ENCODE measurements around the gene KIAA1958.
"Not testable (repeated sequence)": the region's sequence is repeated elsewhere in the genome, so short reads cannot be mapped to it uniquely, and the experiment has no call there.

KIAA1958 gene

DNA sequence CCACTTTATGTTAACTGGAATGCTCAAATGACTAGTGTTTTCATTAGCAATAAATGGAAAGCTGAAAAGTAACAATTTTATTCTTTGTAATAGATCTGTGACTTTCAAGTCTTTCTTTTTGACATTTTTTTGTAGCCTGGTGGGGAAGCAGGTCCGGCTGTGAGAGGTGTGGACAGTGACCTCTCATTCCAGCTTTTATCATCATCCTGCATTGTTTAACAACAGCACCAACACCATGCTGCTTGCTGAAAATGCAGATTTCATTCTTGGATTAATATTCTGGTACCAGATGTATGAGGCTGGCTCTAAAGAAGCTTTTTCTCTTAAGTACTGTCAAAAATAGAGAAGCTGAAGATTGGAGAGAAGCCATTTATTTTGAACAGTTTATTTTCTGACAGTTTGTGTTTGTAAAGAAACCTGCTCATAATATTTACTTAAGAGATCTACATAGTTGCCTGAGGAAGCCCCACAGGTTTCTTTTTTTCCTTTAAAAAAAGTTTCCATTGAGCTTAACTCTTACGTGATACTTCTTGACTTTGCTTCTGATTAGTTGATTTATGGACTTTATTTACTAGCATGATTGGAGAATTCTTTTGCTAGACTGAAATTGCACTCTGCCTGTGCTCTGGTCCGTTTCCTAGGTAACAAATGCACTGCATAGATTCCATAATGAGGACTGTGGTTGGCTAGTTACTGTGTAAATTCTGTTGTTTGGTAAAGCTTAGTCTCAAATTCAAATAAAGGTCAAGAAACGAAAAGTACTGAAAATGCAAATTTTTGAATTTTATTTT lies 3.4 kb downstream of the KIAA1958 start:
- DNase-seq (ENCODE audit: low spot score): no peak

DNA sequence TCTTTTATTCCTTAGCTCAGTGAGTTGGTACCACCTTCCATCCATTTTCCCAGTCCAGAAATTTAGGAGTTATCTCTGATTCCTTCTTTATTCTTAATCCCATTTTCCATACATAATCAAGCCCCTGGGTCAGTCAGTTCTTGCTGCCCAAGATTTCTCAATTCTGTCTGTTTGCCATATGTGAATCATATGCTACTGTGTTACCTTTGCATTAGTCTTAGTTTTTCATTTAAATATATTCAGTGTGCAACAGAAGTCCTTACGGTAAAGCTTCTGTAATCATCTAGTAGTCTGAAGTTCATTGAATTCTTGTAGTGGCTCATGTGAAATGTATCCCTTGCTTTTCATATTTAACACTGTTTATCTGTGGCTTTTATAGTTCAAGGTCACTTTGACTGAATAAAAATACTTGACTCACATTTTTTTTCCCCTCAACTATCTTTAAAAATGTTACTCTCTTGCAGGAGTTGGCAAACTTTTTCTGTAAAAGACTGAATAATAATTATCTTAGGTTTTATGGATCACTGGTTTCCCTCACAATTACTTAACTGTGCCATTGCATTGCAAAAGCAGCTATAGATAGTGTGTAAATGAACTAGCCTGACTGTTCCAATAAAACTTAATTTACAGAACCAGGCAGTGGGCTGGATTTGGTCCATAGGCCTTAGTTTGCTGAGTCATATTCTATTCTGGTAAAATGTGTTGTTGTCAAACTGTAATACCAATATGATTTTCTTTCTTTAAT lies 6.9 kb downstream of the KIAA1958 start:
- no peak for DNase-seq (ENCODE audit: low spot score)

DNA sequence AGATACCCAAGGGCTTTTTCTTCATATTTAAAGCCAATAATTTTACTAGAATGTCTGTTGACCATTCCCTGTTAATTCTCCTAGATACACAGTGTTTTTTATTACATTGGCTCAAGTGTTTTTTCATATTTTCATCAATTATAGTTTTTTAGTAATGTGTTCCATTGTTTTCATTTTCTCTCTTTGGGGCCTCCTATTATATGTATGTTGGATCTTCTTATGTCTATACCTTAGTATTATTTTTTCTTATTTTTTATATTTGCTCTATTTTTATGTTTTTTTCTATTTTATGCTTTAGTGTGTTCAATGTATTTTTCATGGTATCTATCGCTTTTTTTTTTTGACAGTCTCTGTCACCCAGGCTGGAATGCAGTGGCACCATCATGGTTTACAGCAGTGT lies 7.5 kb downstream of the KIAA1958 start:
- DNase-seq (ENCODE audit: low spot score): no peak

DNA sequence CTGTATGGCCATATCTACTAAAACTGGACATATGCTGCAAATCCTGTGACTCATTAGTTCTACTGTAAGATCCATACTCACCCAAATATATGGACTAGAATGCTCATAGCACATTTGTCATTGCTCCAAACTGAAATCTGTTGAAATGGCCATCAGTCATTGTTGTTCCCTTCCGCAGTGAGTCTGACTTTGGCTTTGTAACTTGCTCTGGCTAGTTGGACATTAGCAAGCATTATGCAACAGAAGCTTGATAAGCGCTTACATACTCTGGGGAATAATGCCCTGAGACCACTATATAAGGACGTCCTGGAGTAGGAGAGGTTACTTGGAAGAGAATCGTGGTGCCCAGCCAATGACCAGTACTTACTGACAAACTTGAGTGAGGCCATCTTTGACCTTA lies 9.0 kb downstream of the KIAA1958 start:
- no peak for DNase-seq (ENCODE audit: low spot score)

DNA sequence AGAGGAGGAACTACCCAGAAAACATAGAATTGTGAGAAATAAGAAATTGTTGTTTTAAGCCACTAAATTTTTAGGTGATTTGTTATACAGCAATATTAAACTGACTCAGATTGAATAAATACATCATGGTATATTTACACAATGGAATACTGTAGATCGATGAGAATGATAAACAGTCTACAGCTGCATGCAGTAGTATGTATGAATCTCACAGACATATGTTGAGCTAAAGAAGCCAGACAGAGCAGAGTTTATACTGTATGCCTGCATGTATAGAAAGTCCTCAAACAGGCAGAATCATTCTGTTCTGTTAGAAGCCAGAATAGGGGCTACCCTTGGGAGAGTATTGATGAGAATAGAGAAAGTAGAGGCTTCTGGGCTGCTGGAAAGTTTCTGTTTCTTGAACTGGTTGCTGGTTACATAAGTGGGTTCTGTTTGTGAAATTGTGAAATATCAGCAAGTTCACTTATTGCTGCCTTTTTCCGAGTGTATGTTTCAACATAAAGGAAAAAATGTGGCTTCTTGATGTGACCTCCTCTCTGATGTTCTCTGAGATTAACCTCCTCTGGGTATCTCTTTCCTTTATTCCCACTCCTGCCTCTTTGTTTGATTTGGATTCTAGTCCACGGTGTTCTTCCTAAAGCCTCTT lies 9.6 kb downstream of the KIAA1958 start:
- no peak for DNase-seq (ENCODE audit: low spot score)

DNA sequence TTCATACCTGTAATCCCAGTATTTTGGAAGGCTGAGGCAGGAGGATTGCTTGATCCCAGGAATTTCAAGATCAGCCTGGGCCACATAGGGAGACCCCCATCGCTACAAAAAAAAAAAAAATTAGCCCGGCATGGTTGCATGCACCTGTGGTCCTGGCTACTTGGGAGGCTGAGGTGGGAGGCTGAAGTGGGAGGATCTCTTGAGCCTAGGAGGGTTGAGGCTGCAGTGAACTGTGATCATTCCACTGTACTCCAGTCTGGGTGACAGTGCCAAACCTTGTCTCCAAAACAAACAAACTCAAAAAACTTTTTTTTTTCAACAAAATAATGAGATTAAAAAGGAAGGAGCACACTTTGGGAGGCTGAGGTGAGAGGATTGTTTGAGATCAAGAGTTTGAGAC lies 14.2 kb downstream of the KIAA1958 start:
- DNase-seq (ENCODE audit: low spot score): no peak

DNA sequence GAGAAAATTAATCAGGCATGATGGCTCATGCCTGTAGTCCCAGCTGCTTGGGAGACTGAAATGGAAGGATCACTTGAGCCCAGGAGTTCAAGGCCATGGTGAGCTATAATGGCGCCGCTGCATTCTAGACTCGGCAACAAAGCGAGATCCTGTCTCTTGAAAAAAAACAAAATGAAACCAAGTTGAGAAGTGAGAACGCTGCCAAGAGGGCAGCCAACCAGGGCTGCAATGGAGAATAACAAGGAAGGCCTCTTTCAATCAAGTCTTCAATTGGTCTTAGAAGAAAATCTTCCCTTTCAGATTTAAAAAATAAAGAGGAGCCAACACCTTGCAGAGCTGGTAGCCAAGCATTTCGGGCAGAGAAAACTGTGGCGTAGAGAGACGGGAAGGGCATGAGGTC lies 14.7 kb downstream of the KIAA1958 start:
- no peak for DNase-seq (ENCODE audit: low spot score)

DNA sequence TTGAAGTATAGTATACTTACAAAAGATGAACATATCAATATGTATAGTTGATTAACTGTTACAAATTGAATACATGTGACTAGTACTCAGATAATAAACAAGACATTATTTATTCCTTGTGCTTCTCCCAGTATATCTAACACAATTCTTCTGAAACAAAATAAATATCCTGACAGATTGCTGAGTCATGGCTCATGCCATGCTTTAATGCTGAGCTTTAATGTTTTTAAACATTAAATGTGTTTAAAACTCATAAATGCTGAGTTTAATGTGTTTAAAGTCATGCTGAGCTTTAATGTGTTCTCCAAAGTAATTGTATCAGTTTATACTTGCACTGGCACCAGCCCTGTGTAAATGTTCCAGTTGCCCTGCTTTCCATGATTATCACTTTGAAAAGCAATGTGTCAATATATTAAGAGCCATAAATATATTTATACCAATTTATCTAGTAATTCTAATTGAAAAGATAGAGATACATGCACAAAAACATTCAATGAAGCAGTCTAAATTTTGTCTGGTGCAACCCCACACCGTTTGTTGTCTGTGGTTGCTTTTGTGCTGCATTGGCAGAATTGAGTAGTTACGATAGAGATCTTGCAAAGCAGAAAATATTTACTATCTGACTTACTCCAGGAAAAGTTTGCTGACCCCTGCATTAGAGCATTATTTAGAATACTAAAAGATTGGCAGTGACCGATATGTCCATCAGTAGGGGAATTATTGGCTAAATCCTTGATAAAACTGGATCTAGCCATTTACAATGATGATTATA lies 15.7 kb downstream of the KIAA1958 start:
- DNase-seq (ENCODE audit: low spot score): no peak

DNA sequence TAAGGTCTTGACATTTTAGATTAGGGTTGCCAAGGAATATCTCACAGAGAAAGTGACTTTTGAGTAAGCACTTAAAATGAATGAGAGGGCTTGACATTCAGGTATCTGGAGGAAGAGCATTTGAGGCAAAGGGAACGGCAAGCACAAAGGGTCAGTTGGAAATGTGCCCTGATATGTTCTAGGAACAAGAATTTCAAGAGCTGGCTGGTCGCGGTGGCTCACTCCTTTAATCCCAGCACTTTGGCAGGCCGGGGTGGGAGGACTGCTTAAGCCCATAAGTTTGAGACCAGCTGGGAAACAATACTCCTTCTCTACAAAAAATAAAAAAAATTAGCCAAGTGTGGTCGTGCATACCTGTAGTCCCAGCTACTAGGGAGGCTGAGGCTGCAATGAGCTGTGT lies 16.5 kb downstream of the KIAA1958 start:
- DNase-seq (ENCODE audit: low spot score): no peak

DNA sequence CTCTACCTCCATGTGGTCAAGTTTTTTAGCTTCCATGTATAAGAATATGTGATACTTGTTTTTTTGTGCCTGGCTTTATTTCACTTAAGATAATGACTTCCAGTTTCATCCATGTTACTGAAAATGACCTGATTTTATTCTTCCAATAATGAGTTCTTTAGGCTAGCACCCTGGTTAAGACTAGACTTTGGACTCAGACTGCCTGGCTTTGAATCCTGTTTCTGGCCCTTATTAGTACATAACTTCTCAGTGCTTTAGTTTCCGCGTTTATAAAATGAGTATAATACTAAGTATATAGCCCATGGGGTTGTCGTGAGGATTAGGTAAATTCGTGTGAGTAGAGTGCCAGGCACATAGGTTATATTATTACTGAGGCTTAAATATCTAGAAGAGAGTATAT lies 18.5 kb downstream of the KIAA1958 start:
- DNase-seq (ENCODE audit: low spot score): no peak

DNA sequence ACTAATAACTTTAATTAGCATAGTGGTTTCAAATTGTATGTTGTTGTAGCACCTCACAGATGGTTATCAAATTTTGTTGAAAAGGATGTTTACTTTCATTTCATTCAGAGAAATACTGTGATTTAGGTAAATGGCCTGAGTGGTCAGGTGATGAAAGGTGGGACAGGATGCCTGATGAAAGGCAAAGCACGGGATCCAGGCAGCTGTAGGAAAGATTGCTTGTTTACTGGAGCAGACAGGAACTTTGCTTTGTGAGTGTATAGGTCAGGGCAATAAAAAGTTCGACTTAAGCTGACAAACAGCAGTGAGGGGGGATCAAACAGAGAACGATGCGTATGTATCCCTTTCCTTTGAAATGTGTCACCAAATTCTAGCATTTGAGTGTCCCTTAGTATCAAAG lies 19.0 kb downstream of the KIAA1958 start:
- DNase-seq (ENCODE audit: low spot score): no peak

DNA sequence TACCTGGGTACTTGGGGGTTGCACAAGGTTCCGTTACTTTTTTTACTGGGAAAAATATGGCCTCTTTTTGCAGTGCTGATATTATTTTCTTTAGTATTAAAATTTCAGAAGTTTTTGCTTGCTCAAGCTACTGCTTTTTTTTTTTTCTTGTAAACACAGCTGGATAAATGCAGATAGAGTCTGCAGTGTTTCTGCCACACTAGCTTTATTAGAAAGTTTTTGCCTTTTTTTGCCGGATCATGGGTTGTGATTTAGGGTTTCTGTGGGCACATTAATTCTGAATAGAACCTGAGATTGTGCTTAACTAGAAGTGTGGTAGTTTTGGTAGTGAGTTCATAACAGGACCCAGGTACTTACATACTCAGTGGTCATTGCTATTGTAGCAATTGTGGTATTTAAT lies 19.9 kb downstream of the KIAA1958 start:
- no peak for DNase-seq (ENCODE audit: low spot score)

DNA sequence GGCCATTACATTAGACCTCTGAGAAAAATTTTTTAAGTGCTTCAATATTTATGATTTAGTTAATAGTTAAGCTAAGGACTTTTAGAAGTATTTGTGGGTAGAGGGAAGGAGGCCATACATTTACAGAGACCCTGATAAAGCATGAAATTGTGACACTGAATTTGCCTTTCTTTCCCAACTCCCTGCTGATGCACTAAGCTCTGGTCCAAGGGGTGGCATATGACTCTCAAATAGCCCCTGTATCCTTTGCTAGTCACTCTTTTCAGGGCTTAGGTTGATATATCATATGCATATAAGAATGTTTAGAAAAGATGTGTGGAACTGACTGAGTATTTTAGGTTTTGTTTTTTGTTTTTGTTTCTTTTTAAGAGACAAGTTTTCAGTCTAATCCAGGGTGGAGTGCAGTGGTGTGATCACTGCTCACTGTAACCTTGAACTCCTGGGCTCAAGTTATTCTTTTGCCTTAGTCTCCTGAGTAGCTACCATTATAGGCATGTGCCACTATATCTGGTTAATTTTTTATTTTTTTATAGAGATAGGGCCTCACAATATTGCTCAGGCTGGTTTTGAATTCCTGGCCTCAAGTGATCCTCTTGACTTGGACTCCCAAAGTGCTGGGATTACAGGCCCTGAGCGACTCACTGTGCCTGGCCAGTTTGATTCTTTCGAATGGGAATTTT lies 20.5 kb downstream of the KIAA1958 start:
- DNase-seq (ENCODE audit: low spot score): no peak

DNA sequence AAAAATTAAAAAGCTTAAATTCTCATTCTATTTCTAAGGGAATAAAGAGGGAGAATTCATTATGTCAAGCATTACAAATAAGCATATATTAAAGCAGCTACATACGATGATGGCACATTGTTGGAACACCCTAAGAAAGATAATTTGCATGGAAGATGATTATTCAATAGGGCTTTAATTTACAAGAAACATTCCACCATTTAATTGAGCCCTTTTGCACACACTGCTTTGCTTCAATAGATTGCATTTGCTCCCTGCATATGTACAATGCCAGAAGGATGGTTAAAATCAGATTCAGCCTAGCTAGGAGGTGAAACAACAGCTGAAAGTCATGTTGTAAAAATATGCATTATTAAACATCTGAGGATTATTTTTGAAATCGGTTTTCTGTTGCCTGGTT lies 21.8 kb downstream of the KIAA1958 start:
- DNase-seq (ENCODE audit: low spot score): no peak

DNA sequence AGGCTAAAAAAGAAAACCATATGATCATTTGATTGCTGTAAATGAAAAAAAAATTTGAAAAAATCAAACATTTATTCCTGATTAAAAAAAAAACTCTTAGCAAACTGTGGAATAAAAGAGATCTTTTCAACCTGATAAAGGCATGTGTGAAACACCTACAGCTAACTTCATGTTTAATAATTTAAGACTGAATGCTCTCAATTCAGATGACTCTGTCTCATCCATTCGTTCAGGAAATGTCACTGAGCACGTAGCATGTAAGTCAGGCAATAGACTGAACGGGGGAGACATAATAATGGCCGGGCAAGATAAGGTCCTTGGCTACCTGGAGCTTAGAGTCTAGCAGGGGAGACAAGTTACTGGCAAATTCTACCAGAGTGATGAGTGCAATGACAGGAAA lies 25.8 kb downstream of the KIAA1958 start:
- DNase-seq (ENCODE audit: low spot score): not testable (repeated sequence)

DNA sequence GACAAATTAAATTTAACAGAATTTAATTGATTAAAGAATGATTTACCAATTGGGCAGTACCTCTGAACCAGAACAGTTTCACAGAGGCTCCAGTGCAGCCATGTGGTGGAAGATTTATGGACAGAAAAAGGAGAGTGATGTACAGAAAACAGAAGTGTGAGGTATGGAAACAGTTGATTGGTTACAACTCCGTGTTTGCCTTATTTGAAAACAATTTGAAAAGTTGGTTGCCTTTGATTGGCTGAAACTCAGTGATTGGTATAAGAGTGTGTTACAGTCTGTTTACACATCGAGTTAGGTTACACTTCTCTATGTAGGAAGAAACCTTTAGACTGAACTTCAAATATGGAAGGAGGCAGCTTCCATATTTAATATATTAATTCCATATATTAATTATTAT lies 30.1 kb downstream of the KIAA1958 start:
- DNase-seq (ENCODE audit: low spot score): no peak

DNA sequence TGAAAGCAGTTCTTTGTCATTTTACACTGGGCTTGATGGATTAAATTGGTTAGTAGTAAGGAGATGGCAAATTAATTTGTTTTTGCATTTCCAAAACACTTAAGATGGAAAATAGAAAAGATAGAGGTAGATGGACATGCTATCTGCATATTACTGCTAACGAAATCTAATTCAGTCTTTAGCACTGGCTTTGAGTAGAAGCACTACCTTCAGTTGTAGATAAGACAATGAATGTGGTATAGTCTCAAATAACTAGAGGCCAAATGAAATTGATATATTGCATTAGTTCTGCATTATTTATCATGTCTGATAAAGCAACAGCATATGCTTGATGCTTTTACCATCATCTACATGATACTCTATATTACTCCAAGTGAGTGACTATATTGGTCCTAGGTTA lies 33.4 kb downstream of the KIAA1958 start:
- no peak for DNase-seq (ENCODE audit: low spot score)

DNA sequence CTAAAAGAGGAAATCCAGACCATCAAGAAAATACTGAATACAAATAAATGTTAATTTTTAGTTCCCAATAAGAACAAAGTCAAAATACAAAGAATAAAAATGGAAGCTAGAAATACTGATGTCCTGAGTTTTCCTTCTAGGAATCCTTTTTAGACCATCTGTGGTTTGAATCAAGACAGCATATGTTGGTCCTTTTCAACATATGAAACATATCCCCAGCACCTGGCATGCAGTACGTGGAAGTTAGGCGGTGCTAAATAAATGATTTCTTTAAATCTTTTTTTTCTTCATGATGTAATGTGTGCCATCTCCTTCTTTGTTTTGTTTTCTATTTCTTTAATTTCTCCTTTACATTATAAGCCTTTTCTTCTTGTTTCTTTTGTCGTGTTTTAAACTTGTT lies 34.0 kb downstream of the KIAA1958 start:
- no peak for DNase-seq (ENCODE audit: low spot score)

DNA sequence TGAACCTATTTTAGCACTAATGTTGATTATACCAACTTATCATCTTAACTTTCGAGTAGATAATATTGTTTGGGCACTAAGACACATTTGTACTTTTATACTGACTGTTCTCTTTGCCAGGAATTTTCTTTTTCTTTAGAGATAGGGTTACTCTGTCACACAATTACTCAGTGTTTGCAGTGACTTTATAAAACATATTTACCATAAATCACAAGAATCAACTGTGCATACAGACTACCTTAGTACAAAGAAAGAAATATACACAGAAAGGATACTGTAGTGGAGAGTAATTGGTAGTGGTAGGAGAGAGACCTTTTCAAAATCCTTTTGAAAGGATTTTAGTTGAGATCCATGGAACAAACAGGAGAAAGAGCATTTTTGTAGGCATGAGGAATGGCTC lies 40.3 kb downstream of the KIAA1958 start:
- DNase-seq (ENCODE audit: low spot score): no peak

DNA sequence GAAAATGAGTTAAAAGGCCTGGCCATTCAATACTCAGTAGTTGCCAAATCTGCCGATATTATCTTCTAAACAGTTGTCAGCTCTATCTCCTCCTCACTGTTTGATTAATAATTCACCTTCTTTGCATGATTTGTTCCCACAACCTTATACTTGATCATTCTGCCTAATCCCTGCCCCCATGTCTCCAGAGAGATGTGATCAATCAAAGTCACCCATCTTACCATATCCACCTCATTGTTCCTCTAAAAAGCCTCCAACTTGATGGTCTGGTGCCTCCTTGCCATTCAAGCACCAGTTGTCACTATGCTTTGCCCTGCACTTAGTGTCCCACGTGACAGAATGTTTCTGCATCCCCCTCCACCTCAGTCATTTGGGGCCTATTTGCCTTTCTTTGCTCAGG lies 41.3 kb downstream of the KIAA1958 start:
- DNase-seq (ENCODE audit: low spot score): no peak

DNA sequence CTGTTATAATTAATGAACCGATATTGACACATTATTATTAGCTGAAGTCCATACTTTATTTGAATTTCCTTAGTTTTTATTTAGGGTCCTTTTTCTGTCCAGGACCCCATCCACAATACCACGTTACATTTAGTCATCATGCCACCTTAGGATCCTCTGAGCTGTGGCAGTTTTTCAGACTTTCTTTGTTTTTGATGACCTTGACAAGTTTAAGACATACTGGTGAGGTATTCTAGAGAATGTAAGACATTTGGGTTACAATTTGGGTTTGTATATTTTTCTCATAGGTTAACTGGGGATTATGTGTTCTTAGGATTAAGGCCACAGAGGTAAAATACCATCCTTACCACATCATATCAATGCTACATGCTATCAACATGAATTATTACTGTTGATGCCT lies 42.7 kb downstream of the KIAA1958 start:
- DNase-seq (ENCODE audit: low spot score): no peak

DNA sequence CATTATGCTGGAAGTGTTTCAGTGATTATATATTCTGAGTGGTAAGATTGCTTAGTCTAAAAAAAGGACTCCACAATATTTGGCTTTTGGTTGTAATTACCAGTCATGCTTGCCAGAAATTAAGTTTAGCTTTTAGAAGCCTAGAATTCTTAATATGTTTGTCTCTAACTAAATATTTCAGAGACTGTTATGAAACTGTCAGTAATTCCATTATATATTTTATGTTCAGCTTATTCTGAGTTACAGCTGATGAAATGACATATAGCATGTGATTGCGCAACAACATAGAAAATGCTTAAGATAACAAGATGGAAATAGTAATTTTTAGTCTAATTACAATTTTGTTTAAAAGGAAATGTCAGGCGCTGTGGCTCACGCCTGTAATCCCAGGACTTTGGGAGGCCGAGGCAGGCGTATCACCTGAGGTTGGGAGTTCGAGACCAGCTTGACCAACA lies 44.2 kb downstream of the KIAA1958 start:
- no peak for DNase-seq (ENCODE audit: low spot score)

All from hematopoietic multipotent progenitor cell treated with erythropoietin and hydrocortisone succinate and interleukin-3 and kit ligand, for 15 days (in vitro differentiated cells).